GM19455 (cell line): ENCODE results near the gene SLC12A7.

Source experiments
- ATAC-seq: cut with Tn5 transposase; IDR thresholded peaks from one replicate; pipeline ENCODE4 v1.9.1; 2021; ENCODE audit not compliant: unreplicated experiment

The SLC12A7 gene

GRCh38 chr5:1112596-1113331 is 901 bp upstream of the SLC12A7 start:
- no peak for ATAC-seq

DNA sequence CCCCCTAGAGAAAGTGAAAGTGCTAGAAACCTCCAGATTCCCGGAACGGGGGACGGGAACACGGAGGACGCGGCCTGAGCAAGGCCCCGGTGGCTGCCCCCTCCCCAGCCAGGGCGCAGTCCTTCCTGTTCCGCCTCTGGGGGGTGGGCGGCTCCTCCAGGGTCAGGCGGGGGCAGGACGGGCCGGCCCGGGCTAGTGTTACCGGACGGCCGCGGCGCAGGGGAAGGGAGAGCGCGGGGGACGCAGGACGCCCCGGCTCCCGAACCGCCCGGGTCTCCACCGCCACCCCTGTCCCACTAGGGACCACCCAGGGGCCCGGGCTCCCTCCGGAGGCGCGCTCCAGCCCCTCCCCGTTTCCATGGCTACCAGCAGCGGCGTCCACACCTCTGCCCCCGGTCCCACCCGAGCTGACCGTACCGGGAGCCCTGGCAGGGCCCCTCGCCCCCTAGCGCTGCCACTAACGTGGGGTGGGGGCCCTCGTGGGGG is 579 bp downstream of the SLC12A7 start:
- no peak for ATAC-seq

GRCh38 chr5:1110307-1111240 is 1.3 kb downstream of the SLC12A7 start:
- no peak for ATAC-seq

- ATAC-seq, result no peak
Observed at GRCh38 chr5:1109542-1110306, 2.1 kb downstream of the SLC12A7 start.

DNA sequence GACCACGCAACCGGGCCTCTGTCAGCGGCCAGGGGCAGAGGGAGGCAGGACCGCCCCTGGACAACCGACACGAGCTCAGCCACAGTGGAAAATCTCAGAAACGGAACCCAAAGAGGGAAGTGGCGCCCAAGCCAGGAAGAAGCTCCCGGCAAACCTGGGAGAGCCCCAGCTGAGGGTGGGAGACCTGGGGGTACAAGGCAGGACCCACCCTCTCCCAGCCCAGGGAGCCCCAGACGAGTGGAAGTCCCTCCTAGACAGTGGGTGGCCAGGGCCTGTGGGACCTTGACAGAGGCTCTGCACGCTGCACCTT is 3.0 kb downstream of the SLC12A7 start:
- no peak for ATAC-seq

- ATAC-seq, result no peak
Observed at GRCh38 chr5:1108023-1108864, 3.6 kb downstream of the SLC12A7 start.

- no peak for ATAC-seq
Observed at GRCh38 chr5:1107167-1108022, 4.5 kb downstream of the SLC12A7 start.

DNA sequence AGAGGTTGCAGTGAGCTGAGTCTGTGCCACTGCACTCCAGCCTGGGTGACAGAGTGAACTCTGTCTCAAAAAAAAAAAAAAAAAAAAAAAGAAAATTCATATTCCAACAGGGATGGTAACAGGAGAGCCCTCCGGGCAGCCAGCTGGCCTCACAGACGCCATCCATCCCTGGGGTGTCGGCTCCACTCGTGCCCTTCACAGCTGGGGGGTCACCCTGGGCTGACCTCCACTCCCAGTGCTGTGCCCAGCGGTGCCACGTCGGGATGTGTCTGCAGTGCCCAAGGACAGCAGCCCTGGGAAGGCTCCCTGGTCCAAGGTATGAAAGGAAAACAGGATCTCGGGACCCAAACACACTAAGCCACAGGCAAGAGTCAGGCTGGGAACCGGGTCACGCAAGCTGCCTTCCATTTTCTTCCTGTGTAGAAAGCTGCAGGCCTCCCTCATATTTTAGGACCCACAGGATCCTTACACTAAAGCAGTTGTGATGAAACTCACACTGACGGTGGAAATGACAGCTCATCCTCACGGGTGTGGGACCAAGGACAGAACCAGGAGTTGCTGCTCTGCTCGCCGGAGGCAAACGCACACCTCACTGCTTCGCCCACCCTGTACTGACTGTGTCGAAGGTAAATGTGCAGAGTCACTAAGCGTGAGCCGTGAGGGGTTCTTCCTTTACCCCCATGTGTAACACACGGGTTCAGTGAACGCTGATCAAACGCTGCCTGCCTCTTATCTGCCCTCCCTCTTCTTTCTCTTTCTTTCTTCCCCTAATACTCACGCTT is 5.3 kb downstream of the SLC12A7 start:
- no peak for ATAC-seq

DNA sequence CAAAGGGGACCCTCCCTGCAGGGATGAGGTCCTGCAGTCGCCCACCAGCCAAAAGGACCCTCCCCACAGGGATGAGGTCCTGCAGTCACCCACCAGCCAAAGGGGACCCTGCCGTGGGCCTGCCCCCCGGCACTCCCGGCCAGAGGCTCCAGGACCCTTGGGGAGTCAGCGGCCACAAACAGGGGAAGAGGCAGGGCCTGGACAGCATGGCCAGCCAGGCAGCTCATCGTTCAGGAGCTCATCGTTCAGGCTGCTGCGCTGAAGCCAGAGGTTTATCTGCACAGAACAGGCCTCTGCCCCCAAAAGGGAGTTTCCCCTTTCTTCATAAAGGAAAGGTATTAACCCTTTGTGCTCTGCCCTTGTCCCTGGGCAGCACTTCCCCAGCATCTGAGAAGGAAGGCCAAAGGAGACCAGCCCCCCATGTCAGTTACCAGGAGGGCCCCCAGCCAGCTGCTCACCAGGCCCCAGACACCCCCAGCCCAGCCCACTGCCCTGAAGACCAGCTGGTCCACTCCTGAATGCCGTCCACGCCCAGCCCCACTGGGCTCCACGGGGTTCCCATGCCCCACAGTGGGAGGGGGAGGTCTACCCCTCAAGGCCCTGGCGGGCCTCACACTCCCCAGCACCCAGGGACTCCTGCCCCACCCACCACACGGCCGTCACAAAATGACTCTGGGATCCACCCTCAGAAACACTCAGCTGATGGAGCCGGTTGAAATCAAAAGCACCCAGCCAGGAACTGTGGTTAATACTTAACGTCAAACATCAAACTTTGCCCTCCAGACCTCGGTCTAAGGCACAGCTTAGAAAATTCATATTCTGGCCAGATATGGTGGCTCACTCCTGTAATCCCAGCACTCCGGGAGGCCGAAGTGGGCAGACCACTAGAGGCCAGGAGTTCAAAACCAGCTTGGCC is 6.3 kb downstream of the SLC12A7 start:
- ATAC-seq, result no peak

GRCh38 chr5:1104327-1105006 is 7.4 kb downstream of the SLC12A7 start:
- ATAC-seq, result no peak

- ATAC-seq, result no peak
Observed at GRCh38 chr5:1103505-1104326, 8.1 kb downstream of the SLC12A7 start.

- ATAC-seq, result no peak
Observed at GRCh38 chr5:1103093-1103492, 8.8 kb downstream of the SLC12A7 start.

GRCh38 chr5:1101961-1102713 is 9.7 kb downstream of the SLC12A7 start:
- ATAC-seq, result no peak

DNA sequence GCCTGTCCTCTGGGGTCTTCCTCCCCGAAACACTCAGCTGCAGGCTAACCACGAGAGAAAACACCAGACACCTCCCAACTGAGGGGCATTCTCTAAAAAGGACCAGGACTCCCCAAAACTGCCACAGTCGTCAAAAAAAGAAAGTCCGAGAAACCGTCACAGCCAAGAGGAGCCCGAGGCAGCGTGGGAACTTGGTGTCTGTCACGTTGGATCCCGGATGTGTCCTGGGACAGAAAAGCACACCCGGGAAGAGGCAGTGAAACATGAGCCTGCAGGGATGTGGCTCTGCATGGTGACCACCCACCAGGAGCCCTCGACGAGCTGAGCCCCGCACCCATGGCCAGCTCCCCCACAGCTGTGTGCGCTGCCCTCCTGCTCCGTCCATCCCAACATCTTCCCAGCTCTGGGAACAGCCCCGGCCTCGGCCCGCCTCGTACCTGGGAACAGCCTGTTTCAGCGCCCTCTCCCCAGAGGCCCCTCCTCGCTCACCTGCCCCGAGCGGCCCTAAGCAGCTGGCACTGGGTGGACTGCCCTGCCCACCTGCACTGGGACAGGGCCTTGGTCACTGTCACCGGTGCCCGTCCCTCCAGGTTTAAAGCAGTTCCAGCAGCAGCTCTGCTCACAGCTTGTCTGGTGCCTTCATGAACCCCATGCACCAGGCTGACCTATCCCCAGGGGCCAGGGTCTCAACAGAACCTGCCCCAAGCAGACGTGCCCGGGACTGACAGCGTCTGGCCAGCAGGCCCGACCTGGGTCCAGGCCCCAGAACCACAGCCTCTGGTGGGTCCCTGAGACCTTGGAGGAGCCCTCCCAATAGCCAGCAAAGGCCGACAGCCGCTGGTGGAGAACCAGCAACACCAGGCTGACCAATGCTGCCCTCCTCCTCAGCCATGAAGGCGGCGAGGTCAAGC is 10.9 kb downstream of the SLC12A7 start:
- ATAC-seq, result no peak
